Cardiac fibroblast (primary cell): ENCODE measurements around the gene LTBP2.

Source experiments
- DNase-seq, 2 donors: peaks; one replicate each; pipeline versions ENCODE4 v3.0.0 to v3.0.0-alpha.2; 2010; ENCODE audit warnings: low read depth in 2 of 2
- H3K4me3 ChIP-seq, 2 donors: replicated peaks in 1 of 2; 1 replicate in 1 of 2; 2 replicates in 1 of 2; pipeline ENCODE4 v1.5.1; 2011; ENCODE audit warnings: low read depth in 2 of 2, low read length in 2 of 2, mild to moderate bottlenecking in 2 of 2, moderate library complexity in 1 of 2
- CTCF ChIP-seq: IDR thresholded peaks from one replicate; pipeline ENCODE4 v1.5.1; 2011; ENCODE audit warnings: low read depth, mild to moderate bottlenecking, low read length, inconsistent platforms

The LTBP2 gene

GRCh38 chr14:74594029-74594428 lies 18.0 kb downstream of the LTBP2 start:
- no peak for DNase-seq
- no peak for TF ChIP-seq CTCF
- H3K4me3 ChIP-seq = no peak overlapping the region

- DNase-seq = peak; percentile 59 to 69
- no peak overlapping the region for H3K4me3 ChIP-seq
- TF ChIP-seq CTCF = no peak
Measured at GRCh38 chr14:74593241-74593953, 18.6 kb downstream of the LTBP2 start.

DNA sequence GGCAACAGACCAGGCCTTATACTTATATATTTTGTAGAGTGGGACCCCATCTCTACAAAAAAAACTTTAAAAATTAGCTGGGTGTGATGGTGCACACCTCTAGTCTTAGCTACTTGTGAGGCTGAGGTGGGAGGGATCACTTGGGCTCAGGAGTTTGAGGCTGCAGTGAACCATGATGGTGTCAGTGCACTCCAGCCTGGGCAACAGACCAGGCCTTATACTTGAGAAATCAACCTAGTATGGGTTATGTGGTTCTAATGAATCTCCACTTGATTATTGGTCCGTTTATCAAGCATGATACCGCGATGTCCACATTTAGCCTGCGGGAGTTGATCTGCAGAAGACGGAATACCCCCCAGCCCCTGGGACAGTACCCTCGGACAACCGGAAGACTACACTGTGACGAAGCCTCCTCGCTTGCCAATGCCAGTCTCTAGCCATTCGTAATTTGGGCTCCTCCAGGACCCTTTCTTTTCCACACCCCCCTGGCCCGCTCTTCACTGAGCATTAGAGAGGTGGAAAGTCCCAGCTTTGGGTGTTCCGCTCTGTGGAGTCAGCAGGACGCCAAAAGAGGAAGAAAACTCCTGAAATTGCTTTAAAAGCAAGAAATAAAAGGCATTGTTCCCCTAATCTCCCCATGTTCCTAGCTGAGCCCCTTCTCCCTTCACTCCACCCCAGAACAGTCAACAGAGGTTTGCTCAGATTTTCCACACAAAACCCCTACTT lies 19.4 kb downstream of the LTBP2 start:
- DNase-seq = no peak
- no peak for TF ChIP-seq CTCF

GRCh38 chr14:74591899-74592298 lies 20.1 kb downstream of the LTBP2 start:
- no peak overlapping the region for H3K4me3 ChIP-seq
- DNase-seq = peak in 1 of 2 donors; percentile 41
- TF ChIP-seq CTCF = no peak

More for the DNA sequence above, 19.4 kb downstream of the LTBP2 start:
- H3K4me3 ChIP-seq = no peak overlapping the region

GRCh38 chr14:74591394-74591793 lies 20.6 kb downstream of the LTBP2 start:
- no peak overlapping the region for H3K4me3 ChIP-seq
- TF ChIP-seq CTCF = no peak
- no peak for DNase-seq

DNA sequence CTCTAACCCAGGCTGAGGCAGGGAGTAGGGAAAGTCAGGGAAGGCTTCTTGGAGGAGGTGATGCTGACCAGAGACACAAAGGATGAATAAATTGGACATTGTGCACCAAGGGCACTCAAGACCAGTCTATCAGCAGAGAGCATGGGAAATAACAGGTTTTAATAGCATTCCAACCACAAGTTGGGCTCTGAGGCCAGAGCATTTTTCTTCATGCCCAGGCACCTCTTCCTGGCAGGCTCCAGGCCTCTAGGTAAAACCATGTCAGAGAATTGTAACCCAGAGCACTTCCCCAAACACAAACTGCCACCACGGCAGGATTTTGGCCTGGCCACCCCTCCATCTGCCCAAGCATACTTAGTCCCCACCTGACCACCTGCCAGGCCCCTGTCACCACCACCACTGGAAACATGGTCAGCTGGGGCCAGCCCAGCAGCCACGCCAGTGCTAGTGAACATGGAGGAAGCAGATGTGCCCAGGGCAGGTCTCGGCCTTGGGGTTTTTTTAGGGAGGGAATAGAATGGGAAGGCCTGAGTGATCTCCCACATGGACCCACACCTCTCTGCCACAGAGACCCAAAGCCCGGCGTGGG lies 22.7 kb downstream of the LTBP2 start:
- no peak for DNase-seq
- no peak for TF ChIP-seq CTCF
- no peak overlapping the region for H3K4me3 ChIP-seq
